ENCODE data around the gene ZFYVE28.

DNA sequence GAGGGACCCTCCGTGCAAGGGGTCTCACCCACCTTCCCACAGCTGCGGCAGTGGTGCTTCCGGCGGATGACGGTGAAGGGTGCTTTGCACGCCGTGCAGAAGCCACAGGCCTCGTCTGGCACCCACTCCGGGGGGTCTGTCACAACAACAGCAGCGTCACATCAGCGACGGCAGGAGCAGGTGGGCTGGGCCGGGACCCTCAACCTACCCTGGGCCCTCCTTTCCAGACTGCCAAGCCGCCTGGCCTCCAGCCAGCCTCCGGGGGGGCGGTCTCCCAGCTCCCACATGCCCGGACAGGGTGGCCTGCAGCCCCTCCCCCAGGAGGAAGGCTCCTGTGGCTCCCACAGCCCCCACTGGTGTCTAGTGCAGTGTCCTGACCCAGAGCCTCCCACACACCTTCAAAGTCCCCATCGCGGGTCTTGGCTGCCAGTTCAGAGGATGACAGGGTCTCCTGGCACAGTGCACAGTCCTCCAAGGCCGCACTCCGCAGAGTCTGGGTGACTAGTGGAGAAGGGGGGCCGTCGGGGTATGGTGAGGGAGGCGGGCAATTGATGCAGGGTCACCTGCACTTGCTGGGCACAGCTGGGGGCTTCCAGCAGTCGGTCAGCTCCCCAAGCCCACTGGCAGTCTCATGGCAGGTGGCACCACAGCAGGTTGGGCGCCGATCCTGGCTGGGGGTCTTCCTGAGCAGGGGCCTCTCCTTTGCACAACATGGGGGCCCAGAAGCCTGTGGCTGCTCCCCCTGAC lies 147.0 kb downstream of the ZFYVE28 start:
- TF ChIP-seq, protein P1, sequence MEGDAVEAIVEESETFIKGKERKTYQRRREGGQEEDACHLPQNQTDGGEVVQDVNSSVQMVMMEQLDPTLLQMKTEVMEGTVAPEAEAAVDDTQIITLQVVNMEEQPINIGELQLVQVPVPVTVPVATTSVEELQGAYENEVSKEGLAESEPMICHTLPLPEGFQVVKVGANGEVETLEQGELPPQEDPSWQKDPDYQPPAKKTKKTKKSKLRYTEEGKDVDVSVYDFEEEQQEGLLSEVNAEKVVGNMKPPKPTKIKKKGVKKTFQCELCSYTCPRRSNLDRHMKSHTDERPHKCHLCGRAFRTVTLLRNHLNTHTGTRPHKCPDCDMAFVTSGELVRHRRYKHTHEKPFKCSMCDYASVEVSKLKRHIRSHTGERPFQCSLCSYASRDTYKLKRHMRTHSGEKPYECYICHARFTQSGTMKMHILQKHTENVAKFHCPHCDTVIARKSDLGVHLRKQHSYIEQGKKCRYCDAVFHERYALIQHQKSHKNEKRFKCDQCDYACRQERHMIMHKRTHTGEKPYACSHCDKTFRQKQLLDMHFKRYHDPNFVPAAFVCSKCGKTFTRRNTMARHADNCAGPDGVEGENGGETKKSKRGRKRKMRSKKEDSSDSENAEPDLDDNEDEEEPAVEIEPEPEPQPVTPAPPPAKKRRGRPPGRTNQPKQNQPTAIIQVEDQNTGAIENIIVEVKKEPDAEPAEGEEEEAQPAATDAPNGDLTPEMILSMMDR (IDR thresholded peaks at IDR 0.05), result no peak
- TF ChIP-seq POLR2AphosphoS5 (IDR thresholded peaks at IDR 0.05), result no peak
- no peak for TF ChIP-seq POLR2A (IDR thresholded peaks at IDR 0.05)
